ENCODE data around the gene SPACA7. TPM values are rescaled to one million over a fixed set of nuclear protein-coding genes. Genes with fewer than 3 reads are reported as not detected.

The SPACA7 gene
- total RNA-seq, 2 experiments from 2014 or later, result not detected

GRCh38 chr13:112442483-112443090 is 66.4 kb downstream of the SPACA7 start:
- H3K27me3 Mint-ChIP-seq, result peaks cover 47% of the 10 kb centered on the region
- Histone ChIP-seq H3K27ac (ENCODE audit: low read depth in 1 of 2, low read length in 2 of 2) (no peak overlapping the region), H3K9me3 (ENCODE audit: control insufficient read depth in 1 of 2, insufficient read depth in 1 of 2, low read length in 2 of 2) (peaks cover 6 to 8% of the 10 kb centered on the region in 2 experiments), H3K4me3 (ENCODE audit: low read length) (no peak overlapping the region), H3K4me1 (ENCODE audit: insufficient read depth, low read length) (no peaks in the 10 kb centered on the region), H3K27me3 (ENCODE audit: control insufficient read depth in 1 of 2, insufficient read depth in 2 of 2, low read length in 2 of 2) (peaks cover 10 to 17% of the 10 kb centered on the region in 2 experiments), H3K36me3 (ENCODE audit: insufficient read depth, low read length) (no peaks in the 10 kb centered on the region)
- H3K4me1 Mint-ChIP-seq (ENCODE audit: low read depth), result no peaks in the 10 kb centered on the region
- ChIA-PET CTCF (no interaction called here), POLR2A (no interaction called here)
- no peaks in the 10 kb centered on the region for H3K36me3 Mint-ChIP-seq (ENCODE audit: low read depth)
- H3K27ac Mint-ChIP-seq, result no peak overlapping the region
- DNase-seq, result no peak
- ATAC-seq (ENCODE audit: poor library complexity), result no peak
- TF ChIP-seq CTCF (IDR thresholded peaks at IDR 0.05), result no peak
- no peak overlapping the region for H3K4me3 Mint-ChIP-seq
- no peaks in the 10 kb centered on the region for H3K9me3 Mint-ChIP-seq
- intact Hi-C loops (cut with DNase I, micrococcal nuclease), result no loop called here

DNA sequence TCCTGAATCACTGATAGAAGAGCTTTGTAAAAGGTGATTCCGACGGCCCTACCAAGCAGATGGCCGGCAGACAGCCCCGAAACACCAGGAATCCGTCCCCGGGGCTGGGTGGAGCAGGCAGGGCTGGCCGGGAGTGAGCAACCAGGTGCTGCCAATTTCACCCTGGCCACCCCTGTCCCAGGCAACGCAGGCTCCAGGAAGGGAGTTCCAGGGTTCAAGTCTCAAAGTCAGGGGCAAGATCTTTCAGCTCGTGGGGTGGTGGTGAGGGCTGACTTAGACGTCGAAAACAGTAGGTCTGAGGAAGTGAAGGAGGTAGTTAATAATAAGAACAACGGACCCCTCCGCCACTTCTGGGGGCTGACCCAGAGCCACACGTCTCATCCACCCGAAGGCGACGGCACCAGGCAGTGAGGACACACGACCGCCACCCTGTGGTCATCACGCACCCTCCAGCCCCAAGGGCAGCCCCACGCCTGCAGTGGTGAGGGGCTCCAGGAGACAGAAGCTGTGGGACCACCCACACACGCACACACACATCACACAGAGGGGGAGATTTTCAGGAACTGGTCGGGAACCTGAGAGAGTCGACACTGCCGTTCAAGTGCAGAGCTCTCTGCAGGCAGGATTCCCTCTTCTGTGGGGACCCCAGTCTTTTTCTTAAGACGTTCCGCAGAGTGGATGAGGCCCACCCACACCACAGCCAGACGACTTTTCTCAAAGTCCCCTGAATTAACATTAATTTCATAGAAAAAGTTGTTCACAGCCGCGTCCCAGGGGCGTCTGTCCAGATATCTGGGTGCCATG is 67.2 kb downstream of the SPACA7 start:
- no peaks in the 10 kb centered on the region for H3K36me3 ChIP-seq (ENCODE audit: insufficient read depth, low read length)
- intact Hi-C loops (cut with DNase I, micrococcal nuclease), result no loop called here
- H3K4me3 Mint-ChIP-seq, result no peak overlapping the region

DNA sequence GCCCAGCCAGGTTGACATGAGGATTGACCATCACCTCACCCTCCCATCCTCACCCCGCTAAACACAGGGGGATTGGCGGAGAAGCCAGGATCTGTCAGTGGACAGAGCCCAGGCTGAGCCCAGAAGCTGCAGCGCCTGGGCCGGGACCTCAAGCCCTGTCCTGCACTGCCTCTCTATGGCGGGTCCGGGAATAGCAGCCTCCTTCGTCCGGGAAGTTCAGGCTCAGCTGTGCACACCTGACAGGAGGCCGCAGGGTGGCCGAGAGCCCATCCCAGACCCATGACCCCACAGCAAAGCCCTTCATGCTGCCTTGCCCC is 67.8 kb downstream of the SPACA7 start:
- Mint-ChIP-seq H3K36me3 (ENCODE audit: low read depth) (no peaks in the 10 kb centered on the region), H3K9me3 (no peaks in the 10 kb centered on the region), H3K27me3 (peaks cover 47% of the 10 kb centered on the region), H3K27ac (no peak overlapping the region), H3K4me1 (ENCODE audit: low read depth) (no peaks in the 10 kb centered on the region), H3K4me3 (no peak overlapping the region)
- peak; percentile 22 for TF ChIP-seq CTCF (IDR thresholded peaks at IDR 0.05)
- Histone ChIP-seq H3K27me3 (ENCODE audit: control insufficient read depth in 1 of 2, insufficient read depth in 2 of 2, low read length in 2 of 2) (peaks cover 10 to 17% of the 10 kb centered on the region in 2 experiments), H3K4me3 (ENCODE audit: low read length) (no peak overlapping the region), H3K36me3 (ENCODE audit: insufficient read depth, low read length) (no peaks in the 10 kb centered on the region), H3K9me3 (ENCODE audit: control insufficient read depth in 1 of 2, insufficient read depth in 1 of 2, low read length in 2 of 2) (peaks cover 0 to 8% of the 10 kb centered on the region in 2 experiments), H3K4me1 (ENCODE audit: insufficient read depth, low read length) (no peaks in the 10 kb centered on the region), H3K27ac (ENCODE audit: low read depth in 1 of 2, low read length in 2 of 2) (no peak overlapping the region)
- ChIA-PET CTCF (no interaction called here), POLR2A (no interaction called here)
- intact Hi-C loops (cut with DNase I, micrococcal nuclease), result no loop called here
- DNase-seq, result peak in 9 of 14 experiments; percentile 4 to 35 (median 14)
- ATAC-seq (ENCODE audit: poor library complexity), result no peak

More for the DNA sequence above, 67.2 kb downstream of the SPACA7 start:
- no peak overlapping the region for H3K4me3 ChIP-seq (ENCODE audit: low read length)
- no peak overlapping the region for H3K27ac ChIP-seq (ENCODE audit: low read depth in 1 of 2, low read length in 2 of 2)
- ATAC-seq (ENCODE audit: poor library complexity) (no peak), DNase-seq (no peak)
- peaks cover 10 to 17% of the 10 kb centered on the region in 2 experiments for H3K27me3 ChIP-seq (ENCODE audit: control insufficient read depth in 1 of 2, insufficient read depth in 2 of 2, low read length in 2 of 2)
- Mint-ChIP-seq H3K9me3 (no peaks in the 10 kb centered on the region), H3K27me3 (peaks cover 47% of the 10 kb centered on the region), H3K4me1 (ENCODE audit: low read depth) (no peaks in the 10 kb centered on the region), H3K36me3 (ENCODE audit: low read depth) (no peaks in the 10 kb centered on the region), H3K27ac (no peak overlapping the region)
- TF ChIP-seq CTCF (IDR thresholded peaks at IDR 0.05), result no peak
- ChIA-PET POLR2A (no interaction called here), CTCF (no interaction called here)
- H3K4me1 ChIP-seq (ENCODE audit: insufficient read depth, low read length), result no peaks in the 10 kb centered on the region
- peaks cover under 1 to 8% of the 10 kb centered on the region in 2 experiments for H3K9me3 ChIP-seq (ENCODE audit: control insufficient read depth in 1 of 2, insufficient read depth in 1 of 2, low read length in 2 of 2)
